Right lobe of liver (tissue), 6 donors: ENCODE data around the gene KAT6B. TPM values are rescaled to one million over a fixed set of nuclear protein-coding genes. Genes with fewer than 3 reads are reported as not detected.

Experiments
- ATAC-seq, 4 donors: fragments of 200-7000 bp; cut with Tn5 transposase; one replicate each; pipeline ENCODE4 v1.9.1; 2020; ENCODE audit warnings: mild to moderate bottlenecking in 4 of 4, moderate library complexity in 4 of 4
- DNase-seq, 3 donors: peaks; one replicate each; pipeline ENCODE4 v3.0.0-alpha.2; 2020
- H3K27ac ChIP-seq, 3 donors: fragments of 200-600 bp; one replicate each; pipeline ENCODE4 v1.8.0; 2022
- H3K27me3 ChIP-seq, 2 donors: fragments of 200-600 bp; one replicate each; pipeline ENCODE4 v1.8.0; 2022
- H3K36me3 ChIP-seq, 4 donors: fragments of 200-600 bp; sonication (generic) in 1 of 4; one replicate each; pipeline versions ENCODE4 v1.5.1 to v1.8.0; 2017 to 2022; ENCODE audit warnings: control low read depth in 1 of 4
- H3K4me1 ChIP-seq, 4 donors: fragments of 200-600 bp; sonication (generic) in 1 of 4; one replicate each; pipeline versions ENCODE4 v1.5.1 to v1.8.0; 2017 to 2022; ENCODE audit warnings: control low read depth in 1 of 4
- H3K4me3 ChIP-seq, 3 donors: fragments of 200-600 bp; one replicate each; pipeline ENCODE4 v1.8.0; 2022
- H3K9me3 ChIP-seq, 4 donors: fragments of 200-600 bp; sonication (generic) in 1 of 4; one replicate each; pipeline versions ENCODE4 v1.5.1 to v1.8.0; 2017 to 2022; ENCODE audit warnings: control low read depth in 1 of 4
- CTCF ChIP-seq, 4 donors: fragments of 200-600 bp in 3 of 4; fragments of 450-650 bp in 1 of 4; IDR thresholded peaks; one replicate each; pipeline versions ENCODE4 v1.5.1 to v1.8.0; 2016 to 2022; ENCODE audit warnings: antibody characterized with exemption in 4 of 4, mild to moderate bottlenecking in 2 of 4
- POLR2A ChIP-seq: fragments of 450-650 bp; IDR thresholded peaks from one replicate; pipeline ENCODE4 v1.6.1; 2017; ENCODE audit warnings: antibody characterized with exemption, mild to moderate bottlenecking
- WGBS: methylation state at CpG from one replicate; pipeline ENCODE4 v1.1.6; 2018; ENCODE audit warnings: low coverage, low lambda C conversion rate; ENCODE audit not compliant: insufficient coverage; ENCODE audit errors: missing lambda C conversion rate; 5-methylcytosine and 5-hydroxymethylcytosine counted together
- intact Hi-C, 2 donors: fragments of 100-400 bp; cut with DNase I; formaldehyde crosslinking; loops; one replicate each; pipeline versions ENCODE4 v1.11.2 to v1.14.1; 2022
- total RNA-seq, 6 experiments: library from RNA; depleted of rRNA in 2 of 6; stranded (reverse); fragments of >200 nt in 2 of 6; fragmentation: NEBNext Ultra II Directional in 3 of 6; extraction: Animal tissue kit (Norgen Biotek cat#: 25700) in 3 of 6; gene quantifications; one replicate each; pipeline versions ENCODE4 v1.1.0 to v1.2.4, GENCODE V29; 2016 to 2023
- donor health status: DM: no; HTN: yes; CAD: no.
- donor health status: DM: no; HTN: no; CAD: no.
- donor health status: DM: no; HTN: no; CAD: no.
- donor health status: DM: no; HTN: yes; CAD: no.
- donor health status: DM: no; HTN: yes; CAD: no.

The KAT6B gene
- total RNA-seq, 6 experiments from 2014 or later, result 9.2 to 17.1 (median 10.3) TPM

GRCh38 chr10:75063461-75064230 lies 237.2 kb downstream of the KAT6B start:
- Histone ChIP-seq H3K4me1 (no peaks in the 10 kb centered on the region), H3K36me3 (no peaks in the 10 kb centered on the region), H3K9me3 (no peaks in the 10 kb centered on the region), H3K27ac (no peak overlapping the region), H3K4me3 (no peak overlapping the region), H3K27me3 (no peaks in the 10 kb centered on the region)
- TF ChIP-seq CTCF (IDR thresholded peaks at IDR 0.05), result no peak
- ATAC-seq, result no peak
- no peak for DNase-seq
- 79% methylated on average over 6 of the region's 8 CpGs for WGBS
- intact Hi-C loops, result no loop called here

- Histone ChIP-seq H3K27ac (no peak overlapping the region), H3K36me3 (no peaks in the 10 kb centered on the region), H3K4me3 (no peak overlapping the region), H3K4me1 (no peaks in the 10 kb centered on the region), H3K27me3 (no peaks in the 10 kb centered on the region), H3K9me3 (no peaks in the 10 kb centered on the region)
- intact Hi-C loops, result no loop called here
- TF ChIP-seq POLR2A (no peak), CTCF (IDR thresholded peaks at IDR 0.05) (no peak)
- ATAC-seq, result no peak
- no peak for DNase-seq
- WGBS, result 80% methylated on average over 2 of the region's 4 CpGs
These were observed 238.7 kb downstream of the KAT6B start for GRCh38 chr10:75065076-75065475.

GRCh38 chr10:75066271-75066670 lies 239.9 kb downstream of the KAT6B start:
- ATAC-seq (no peak), DNase-seq (no peak)
- intact Hi-C loops, result no loop called here
- H3K9me3 ChIP-seq, result no peaks in the 10 kb centered on the region
- no peaks in the 10 kb centered on the region for H3K4me1 ChIP-seq
- H3K4me3 ChIP-seq, result no peak overlapping the region
- no peaks in the 10 kb centered on the region for H3K27me3 ChIP-seq
- TF ChIP-seq CTCF (IDR thresholded peaks at IDR 0.05), result no peak
- no peak for TF ChIP-seq POLR2A
- H3K27ac ChIP-seq, result no peak overlapping the region
- no peaks in the 10 kb centered on the region for H3K36me3 ChIP-seq
- WGBS, result 82% methylated on average over 4 of the region's 5 CpGs

GRCh38 chr10:75067272-75067671 lies 240.9 kb downstream of the KAT6B start:
- Histone ChIP-seq H3K4me3 (no peak overlapping the region), H3K9me3 (no peaks in the 10 kb centered on the region), H3K36me3 (no peaks in the 10 kb centered on the region), H3K27me3 (no peaks in the 10 kb centered on the region), H3K27ac (no peak overlapping the region), H3K4me1 (no peaks in the 10 kb centered on the region)
- ATAC-seq (no peak), DNase-seq (no peak)
- TF ChIP-seq CTCF (IDR thresholded peaks at IDR 0.05), result no peak
- no peak for TF ChIP-seq POLR2A
- 87% methylated on average over 6 of the region's 7 CpGs for WGBS
- intact Hi-C loops, result no loop called here
